Activated effector memory CD4-positive, alpha-beta T cell treated with anti-CD3 and anti-CD28 coated beads, Interleukin-2, amount 50 U/mL, for 16 hours (primary cell): ENCODE results near the gene CCND3.

Source experiments
- DNase-seq: peaks from one replicate; pipeline ENCODE4 v3.0.0-alpha.2; 2020

CCND3 gene

GRCh38 chr6:41941280-41942066, at the start of gene CCND3:
Gene CCND3, minus strand, starts transcription at chr6:41941808. Its CDS starts 159 bp downstream, at chr6:41941649.
- peak; percentile 96 for DNase-seq

- DNase-seq = no peak
These were observed 44.7 kb upstream of the CCND3 start for GRCh38 chr6:41986339-41986738.

GRCh38 chr6:41984623-41985022, 43.0 kb upstream of the CCND3 start:
- DNase-seq = no peak

- peak; percentile 67 for DNase-seq
These were observed 35.3 kb upstream of the CCND3 start for GRCh38 chr6:41976794-41977484.

GRCh38 chr6:41975276-41975675, 33.7 kb upstream of the CCND3 start:
- DNase-seq = peak; percentile 62

- peak; percentile 37 for DNase-seq
These were observed 32.7 kb upstream of the CCND3 start for GRCh38 chr6:41974281-41974825.

- DNase-seq = no peak
These were observed 31.2 kb upstream of the CCND3 start for GRCh38 chr6:41972826-41973225.

- peak; percentile 79 for DNase-seq
These were observed 28.8 kb upstream of the CCND3 start for GRCh38 chr6:41970436-41970846.

GRCh38 chr6:41967312-41968287, 26.0 kb upstream of the CCND3 start:
- no peak for DNase-seq

- peak; percentile 24 for DNase-seq
These were observed 25.3 kb upstream of the CCND3 start for GRCh38 chr6:41966961-41967311.

GRCh38 chr6:41966214-41966920, 24.8 kb upstream of the CCND3 start:
- peak; percentile 24 for DNase-seq

- DNase-seq = peak; percentile 28
These were observed 24.0 kb upstream of the CCND3 start for GRCh38 chr6:41965429-41966213.

GRCh38 chr6:41964201-41964887, 22.7 kb upstream of the CCND3 start:
- DNase-seq = peak; percentile 48

- peak; percentile 42 for DNase-seq
These were observed 21.8 kb upstream of the CCND3 start for GRCh38 chr6:41963371-41963770.

GRCh38 chr6:41960028-41960427, 18.4 kb upstream of the CCND3 start:
- no peak for DNase-seq

- DNase-seq = no peak
These were observed 16.6 kb upstream of the CCND3 start for GRCh38 chr6:41958022-41958856.

GRCh38 chr6:41957117-41957516, 15.5 kb upstream of the CCND3 start:
- DNase-seq = no peak

- DNase-seq = no peak
These were observed 13.8 kb upstream of the CCND3 start for GRCh38 chr6:41955412-41955811.

GRCh38 chr6:41954668-41955067, 13.1 kb upstream of the CCND3 start:
- no peak for DNase-seq
